Dedifferentiated amniotic fluid mesenchymal stem cell (primary cell): ENCODE data around the gene PRICKLE2.

ENCODE experiments used
- DNase-seq: peaks from one replicate; pipeline ENCODE4 v3.0.0-alpha.2; 2016; ENCODE audit errors: extremely low spot score

The PRICKLE2 gene, protein sequence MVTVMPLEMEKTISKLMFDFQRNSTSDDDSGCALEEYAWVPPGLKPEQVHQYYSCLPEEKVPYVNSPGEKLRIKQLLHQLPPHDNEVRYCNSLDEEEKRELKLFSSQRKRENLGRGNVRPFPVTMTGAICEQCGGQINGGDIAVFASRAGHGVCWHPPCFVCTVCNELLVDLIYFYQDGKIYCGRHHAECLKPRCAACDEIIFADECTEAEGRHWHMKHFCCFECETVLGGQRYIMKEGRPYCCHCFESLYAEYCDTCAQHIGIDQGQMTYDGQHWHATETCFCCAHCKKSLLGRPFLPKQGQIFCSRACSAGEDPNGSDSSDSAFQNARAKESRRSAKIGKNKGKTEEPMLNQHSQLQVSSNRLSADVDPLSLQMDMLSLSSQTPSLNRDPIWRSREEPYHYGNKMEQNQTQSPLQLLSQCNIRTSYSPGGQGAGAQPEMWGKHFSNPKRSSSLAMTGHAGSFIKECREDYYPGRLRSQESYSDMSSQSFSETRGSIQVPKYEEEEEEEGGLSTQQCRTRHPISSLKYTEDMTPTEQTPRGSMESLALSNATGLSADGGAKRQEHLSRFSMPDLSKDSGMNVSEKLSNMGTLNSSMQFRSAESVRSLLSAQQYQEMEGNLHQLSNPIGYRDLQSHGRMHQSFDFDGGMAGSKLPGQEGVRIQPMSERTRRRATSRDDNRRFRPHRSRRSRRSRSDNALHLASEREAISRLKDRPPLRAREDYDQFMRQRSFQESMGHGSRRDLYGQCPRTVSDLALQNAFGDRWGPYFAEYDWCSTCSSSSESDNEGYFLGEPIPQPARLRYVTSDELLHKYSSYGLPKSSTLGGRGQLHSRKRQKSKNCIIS

DNA sequence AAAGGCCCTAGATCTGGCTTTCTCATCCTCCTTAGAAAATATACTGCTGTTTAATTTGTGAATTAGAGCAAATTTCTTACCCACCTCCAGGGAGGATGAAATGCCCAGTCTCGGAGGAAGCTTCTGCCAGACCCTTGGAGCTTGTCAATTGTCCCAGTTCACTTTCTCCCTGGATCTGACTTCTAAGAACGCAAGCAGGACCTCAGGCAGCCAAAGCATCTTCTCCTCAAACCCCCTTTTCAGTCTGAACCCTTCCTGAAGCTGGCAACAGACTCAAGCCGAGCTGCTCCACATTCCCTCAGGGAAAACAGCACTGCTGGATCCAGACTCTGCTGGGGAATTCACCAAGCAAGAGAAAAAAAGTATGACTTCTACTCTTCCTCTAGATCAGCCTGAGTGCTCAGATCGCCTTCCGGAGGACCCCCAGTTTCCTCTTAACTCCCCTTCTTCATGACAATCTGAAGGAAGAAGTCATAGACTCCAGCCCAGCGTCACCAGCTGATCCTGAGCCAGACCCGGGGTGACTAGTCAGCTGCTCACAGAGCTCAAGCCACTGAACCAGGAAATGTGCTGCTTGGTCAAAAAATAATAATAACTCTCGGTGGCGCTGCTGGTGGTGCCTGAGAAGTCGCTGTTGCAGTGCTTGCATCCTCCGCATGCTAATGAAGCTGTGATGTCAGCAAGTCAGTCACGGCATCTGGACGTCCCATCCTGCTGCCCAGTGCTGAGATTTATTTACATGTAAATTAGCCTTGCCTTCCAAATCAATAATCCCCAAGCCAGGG, at the start of gene PRICKLE2:
Gene PRICKLE2, minus strand, starts transcription at position 641 of the 785 bp plus-strand sequence. CDS start 26,539 bp downstream, outside the sequence.
- peak; percentile 91 for DNase-seq

DNA sequence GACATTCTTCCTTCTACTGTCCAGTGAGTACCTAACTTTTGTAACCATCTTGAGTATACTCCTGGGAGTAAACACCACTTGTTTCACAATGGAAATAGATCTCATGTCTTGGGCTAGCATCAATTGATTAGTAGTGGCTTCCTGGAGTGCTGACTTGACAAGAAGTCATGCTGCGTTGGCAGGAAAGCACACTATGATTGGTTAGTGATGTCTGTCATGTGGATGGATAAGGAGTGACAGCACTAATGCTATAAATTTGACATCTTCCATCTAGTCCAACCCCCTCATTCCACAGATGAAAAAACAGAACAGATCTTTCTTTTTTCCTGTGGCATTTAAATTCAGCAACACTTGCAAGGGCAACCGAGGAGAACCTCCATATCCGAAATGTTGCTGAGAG, 47.6 kb upstream of the PRICKLE2 start:
- DNase-seq: no peak

DNA sequence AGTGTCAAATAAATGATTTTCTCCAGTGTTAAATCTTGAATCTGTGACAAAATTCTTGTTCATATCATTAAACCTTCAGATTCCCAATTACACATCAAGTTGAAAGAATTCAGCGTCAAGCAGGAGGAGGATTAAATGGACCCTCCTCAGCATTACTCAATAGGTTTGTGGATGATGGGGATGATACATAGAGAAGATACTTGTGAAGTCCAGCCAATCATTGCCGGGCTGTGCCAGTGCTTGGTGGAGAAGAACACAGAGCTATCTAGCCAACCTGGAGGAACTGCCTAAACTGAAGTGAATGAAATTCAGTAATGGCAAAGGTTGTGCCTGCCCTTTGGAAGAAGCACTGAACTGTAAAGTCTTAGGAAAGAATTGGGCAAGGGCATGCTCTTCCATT, 47.0 kb upstream of the PRICKLE2 start:
- DNase-seq: no peak

DNA sequence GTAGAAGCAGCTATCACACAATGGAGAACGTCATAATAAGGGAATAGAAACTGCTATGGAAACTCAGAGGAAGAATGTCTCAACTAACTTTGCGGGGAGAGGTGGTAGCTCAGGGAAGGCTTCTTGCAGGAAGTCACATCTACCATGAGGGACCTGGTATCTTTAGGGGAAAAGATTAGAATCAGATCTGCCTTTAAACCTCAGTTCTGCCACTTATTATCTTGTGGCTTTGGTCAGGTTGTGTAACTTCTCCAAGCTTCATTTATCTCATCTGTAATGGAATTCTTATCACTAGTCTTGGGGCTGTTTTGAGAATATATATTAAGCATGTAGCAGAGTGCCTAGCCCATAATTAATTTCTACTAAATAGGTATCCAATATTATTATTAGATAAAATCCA, 46.4 kb upstream of the PRICKLE2 start:
- DNase-seq: no peak

DNA sequence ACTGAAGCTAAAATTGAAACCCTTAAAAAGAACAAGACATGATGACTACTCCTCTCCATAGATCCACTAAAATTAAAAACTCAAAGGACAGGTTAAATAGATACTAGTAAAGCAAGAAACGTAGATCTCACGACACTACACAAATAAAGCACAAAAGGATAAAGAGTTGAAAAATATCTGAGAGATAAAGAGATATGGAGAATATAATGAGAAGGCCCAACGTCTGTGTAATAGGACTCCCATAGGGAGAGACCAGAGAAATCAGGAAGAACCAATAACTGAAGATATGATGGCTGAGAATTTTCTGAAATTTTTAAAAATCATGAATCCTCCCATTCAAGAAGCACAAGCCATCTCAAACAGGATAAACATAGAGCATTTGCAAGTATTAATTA, 45.6 kb upstream of the PRICKLE2 start:
- DNase-seq: no peak

DNA sequence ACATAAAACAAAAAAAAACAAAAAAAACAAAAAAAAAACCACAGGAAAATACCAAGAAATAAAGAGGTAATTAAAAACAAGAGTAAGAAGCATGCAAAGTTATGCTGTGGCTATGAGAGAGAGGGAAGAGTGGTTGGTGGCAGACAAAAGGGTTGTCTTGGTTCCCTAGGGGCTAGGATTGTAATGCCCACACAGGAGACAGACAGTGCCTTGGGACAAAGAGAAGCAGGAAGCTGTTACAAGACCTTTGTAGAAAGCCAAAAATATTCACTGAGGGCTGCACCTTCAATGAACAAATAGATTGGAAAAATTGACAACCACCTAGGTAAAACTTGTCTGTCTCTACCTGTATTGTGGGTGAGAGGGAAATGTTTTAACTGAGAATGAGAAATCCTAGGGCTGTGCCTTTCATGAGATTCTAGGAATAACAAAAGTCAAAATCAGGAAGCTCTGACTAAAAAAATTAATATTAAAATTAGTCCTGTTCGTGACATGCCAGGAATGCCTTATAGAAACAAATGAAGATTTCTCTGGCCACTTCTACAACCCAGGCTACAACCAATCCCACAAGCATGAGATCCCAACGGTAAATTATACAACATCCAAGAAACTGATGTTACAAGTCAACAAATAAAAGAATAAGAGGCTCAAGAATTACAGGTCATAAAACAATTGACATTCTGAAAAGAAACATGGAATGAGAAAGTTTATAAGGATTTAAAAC, 45.0 kb upstream of the PRICKLE2 start:
- no peak for DNase-seq

DNA sequence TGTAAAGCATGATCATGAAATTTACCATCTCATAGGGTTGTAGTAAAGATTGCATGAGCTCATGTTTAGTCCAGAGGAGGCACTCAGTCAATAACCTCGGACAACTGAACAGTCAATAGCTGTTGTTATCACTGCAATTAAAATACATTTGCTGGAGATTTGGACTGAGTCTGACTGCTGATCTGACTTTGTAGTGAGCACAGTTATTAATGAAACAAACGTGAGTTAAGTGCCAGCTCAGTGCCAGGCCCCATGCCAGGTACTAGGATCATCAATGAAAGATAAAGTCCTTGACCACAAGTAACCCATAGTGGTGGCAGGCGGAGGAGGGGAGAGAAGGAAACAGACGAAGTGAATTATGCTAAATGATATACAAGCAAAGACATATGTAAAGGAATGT, 43.7 kb upstream of the PRICKLE2 start:
- DNase-seq: no peak

DNA sequence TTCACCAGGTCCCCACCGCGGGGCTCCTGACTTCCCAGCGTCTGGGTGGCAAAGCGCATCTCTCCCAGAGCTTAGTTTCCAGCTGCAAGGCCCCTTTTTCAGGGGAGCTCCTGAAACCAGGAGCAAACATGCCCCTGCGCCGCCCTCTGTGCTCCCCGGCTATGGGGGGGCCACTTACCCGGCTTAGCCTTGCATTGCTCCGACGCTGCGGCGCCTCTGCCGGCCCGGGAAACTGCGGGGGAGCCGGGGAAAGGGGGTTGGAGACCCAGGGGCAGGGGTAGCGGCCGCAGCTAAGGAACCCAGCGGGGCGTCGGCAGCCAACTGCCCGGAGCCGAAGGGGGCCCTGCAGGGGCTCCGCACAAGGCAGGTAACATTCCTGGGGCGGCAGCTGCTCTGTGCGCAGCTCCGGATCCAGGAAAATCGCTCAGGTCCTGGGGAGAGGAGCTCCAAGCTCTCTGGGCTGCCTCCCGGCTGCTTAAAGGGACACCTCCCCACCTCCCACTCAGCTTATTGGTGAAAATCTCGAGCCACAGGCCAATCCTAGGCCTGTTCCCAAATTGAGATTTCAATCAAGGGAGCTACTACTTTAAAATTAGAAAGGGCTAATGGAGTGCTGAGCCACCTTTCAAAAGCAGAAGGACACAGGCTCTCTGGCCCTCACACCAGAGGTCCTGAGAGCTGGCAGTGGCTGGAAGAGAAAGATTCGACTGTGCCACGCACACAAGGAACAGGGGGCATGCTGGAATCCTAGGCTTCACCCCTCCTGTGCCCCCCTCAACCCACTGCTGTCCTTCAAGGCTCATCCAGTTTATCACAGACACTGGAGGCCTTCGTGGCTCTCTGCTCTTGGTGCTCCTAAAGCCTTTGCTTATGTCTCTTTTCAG, 42.7 kb upstream of the PRICKLE2 start:
- DNase-seq: peak; percentile 58

DNA sequence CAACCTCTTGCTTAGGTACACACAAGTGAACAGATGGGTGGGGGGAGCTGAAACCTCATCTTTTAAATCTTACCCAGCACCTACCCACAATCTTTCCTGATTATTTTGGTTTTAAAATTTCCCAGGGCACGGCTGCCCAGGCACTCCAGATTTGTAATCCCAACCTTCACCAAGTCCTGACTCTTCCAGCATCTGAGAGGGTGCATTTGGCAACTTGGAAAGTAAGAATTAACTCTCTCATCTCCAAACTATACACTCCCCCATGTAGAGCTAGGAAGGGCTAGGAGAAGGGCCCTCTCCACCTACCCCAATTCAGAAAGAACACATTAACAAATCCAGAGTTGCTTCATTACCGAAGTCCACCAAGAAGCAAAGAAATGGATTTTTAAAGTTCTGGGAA, 41.7 kb upstream of the PRICKLE2 start:
- no peak for DNase-seq

DNA sequence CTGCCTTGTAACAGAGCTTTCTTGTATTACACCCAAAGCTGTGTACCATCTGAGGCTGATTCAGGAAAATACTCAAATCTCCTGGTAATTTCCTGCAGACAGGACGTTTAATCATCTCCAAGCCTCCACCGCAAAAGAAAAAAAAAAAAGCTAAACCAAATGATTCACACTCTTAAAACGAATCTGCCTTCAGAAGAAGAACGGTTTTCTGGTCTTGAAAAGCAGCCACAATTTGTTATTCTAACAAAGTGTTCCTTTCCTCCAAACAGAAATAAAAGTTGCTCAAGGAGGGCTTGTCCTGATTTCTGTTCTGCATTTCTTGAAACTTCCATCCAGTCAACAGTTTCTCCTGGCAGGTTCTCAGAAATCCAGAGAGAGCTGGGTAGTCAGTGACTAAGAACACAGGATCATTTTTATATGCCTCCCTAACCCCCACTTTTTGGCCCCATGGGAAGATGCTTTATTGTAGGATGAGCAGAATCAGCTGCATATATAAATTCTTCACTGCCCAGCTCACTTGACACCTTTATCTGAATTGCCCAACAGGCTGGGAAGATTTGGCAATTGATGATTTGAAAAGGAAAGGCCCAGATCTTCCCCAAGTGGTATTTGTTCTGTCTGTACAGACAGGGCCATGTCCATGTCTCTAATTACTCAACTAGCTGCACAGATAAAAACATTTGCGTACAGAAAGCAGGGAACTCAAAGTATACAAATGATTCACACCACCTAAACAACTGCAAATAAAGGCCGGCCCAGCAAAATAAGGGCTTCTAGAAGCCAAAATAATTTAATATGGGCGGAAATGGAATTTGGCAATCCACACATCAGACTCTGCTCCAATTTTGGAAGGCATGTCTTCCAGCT, 41.0 kb upstream of the PRICKLE2 start:
- peak; percentile 60 for DNase-seq

DNA sequence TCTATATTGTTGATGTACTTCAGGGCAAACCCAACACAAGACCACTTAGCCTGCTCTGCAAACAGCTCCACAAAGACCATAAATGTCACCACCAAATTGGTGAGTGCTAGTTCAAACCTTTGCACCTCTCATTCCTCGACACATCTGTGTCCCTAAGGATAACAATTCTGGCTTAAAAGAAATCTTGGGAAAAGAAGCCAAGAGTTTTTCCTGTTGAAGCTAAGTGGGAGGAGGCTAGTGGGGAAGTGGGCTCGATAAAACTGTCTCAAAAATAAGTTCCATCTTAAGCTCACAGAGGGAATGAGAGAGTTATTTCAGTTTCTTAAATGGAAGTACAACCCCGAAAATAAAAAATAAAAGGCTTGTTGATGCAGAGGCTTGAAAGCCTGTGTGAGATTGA, 40.4 kb upstream of the PRICKLE2 start:
- no peak for DNase-seq

DNA sequence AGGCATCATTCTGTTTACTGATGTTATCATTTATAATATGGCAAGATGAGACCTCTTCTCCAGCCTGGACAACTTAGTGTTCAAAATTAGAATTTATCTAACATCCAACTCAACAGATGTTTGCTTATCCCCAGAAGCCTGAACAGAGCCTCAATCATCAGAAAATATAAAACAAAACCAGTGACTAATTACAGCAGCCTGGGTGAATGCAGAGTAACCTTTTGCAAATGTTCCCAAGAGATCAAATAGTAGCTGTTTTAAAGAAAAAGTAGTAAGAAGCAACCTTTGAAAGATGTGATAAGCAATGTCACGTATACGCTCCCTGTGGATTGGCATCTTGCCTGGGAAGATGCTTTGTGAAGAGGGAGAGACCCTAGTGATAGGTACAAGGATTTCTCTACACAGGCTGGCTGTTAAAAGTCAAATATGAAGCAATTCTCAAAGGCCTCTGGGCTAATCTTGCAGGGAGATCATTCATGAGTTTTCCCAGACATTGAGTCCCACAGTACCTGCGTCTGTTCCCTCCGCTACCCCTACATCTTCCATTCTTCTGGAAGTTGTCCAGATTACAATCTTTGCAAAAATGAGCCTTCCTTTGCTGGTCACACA, 39.3 kb upstream of the PRICKLE2 start:
- DNase-seq: no peak

DNA sequence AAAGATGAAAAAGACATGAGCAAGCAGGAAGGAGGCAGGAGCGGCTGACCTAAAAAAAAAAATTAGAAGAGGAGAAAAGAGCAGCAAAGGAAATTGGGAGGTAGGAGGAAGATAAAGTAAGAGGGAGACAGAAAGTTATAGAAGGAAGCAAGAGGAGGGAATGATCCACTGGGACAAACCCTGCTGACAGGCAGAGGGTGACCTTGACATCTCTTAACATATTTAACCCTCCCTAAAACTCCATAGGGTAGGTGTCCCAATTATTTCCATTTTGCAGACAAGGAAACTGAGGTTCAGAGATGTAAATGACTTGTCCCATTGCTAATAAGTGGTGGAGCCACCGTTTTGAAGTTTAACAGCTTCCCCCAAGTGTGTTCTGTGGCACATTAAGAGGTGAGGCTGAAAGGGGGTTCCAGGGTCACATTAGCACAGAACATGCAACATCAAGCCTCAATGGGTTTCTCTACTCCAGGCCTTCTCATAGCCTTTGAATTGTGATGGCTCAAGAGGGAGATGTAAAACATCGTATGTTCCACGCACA, 37.4 kb upstream of the PRICKLE2 start:
- DNase-seq: no peak

DNA sequence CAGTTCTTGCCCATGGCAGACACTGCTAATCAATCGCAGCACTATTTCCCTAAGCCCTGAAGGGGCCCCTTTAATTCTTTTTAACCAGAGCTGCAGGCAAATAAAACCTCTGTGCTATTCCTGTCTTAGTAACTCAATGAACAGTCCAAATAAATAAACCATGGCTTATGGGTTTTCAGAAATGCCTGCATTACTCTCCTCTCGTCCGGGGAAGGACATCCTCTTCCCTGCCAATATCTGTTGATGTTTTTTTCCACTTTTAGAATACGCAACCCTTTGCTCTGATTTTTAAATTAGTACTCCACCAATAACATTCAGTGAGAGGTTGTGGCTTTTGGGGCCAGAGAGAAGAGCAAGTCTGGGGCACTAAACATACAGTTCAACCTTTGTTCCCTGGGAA, 35.2 kb upstream of the PRICKLE2 start:
- no peak for DNase-seq

DNA sequence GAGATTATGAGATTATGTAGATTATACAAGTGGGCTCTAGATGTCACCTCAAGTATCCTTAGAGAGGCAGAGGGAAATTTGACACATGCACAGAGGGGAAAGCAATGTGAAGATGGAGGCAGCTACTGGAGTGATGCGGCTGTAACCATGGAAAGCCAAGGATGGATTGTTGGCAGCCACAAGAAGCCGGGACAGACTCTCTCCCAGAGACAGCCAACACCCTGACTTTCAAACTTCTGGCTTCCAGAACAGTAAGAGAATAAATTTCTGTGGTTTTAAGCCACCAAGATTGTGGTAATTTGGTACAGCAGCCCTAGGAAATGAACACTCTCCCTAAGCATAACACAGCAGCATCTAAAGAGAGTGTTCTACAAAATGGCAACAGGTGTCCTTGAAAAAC, 34.4 kb upstream of the PRICKLE2 start:
- DNase-seq: no peak

DNA sequence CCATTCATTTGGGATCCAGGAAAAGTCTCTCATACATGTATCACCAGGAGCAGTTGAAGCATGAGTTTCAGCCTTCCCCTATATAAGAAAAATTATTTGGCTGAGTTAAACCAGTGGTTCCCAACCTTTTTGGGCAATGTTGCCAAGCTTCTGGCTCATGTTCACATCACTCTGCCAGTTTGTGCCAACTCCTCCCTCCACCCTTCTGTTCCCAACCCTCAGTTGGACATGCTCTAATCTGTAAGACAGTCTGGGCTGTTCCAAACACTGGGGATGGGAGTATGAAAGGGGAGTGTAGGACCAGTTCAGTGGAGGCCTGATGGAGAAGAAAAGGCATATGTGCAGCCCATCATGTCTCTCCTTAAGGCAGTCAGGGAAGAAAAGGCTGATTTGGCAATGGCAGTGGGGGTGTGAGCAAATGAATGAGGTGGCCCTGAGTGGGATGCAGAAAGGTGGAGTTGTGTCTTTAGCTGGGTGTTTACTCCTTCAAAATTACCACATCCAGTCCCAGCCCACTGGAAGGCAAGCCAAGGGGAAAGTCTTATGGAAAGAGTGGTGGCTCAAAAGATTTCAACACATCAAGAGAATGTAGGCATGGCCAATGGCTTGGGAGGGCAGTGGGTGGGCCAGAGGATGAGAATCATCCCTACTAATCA, 32.0 kb upstream of the PRICKLE2 start:
- DNase-seq: no peak

DNA sequence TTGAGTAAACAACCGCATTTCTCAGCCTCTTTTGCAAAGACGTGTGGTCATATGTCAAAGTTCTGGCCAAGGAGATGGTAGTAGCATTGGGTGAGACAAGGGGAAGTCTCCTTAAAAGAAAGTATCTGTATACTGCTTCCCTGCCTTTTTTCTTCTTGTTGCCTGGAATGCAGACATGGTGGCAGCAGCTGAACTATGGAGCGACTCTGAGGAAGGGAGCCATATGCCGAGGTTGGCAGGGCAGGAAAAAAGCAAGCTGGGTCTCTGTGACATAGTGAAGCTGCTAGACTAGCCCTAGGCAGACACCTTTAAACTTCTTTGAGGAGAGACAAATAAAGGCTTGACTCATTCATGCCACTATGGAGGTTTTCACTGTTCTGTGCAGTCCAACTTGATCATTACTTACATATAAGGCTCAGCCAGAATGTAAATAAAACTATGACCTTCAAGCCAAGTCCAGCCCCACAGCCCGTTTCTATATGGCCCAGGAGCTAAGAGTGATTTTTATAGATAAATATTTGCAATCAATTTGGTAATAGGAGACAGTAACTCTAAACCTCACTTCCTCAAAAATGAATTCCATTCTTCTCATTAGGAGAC, 30.6 kb upstream of the PRICKLE2 start:
- no peak for DNase-seq

DNA sequence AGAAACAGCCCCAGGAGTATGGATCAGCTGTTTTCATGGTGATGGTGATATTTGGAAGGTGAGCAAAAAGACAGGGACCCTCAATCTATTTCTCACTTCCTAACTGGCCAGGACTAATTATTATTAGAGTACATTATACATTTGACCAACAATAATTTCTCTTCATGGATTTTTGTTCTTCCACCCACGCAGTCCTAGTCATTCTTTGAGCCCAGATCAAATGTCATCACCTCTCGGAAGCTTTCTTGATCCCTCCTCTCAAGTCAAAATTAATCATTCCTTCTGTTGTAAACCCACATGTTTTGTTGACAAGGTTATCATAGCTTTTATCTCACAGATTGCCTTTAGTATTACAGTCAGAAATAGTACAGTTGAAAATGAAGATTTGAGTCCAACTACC, 29.2 kb upstream of the PRICKLE2 start:
- DNase-seq: no peak
